HEK293 (cell line): ENCODE results near the gene METTL23.

Experiments used
- GFI1B ChIP-seq: fragments of 450-650 bp; formaldehyde crosslinking; IDR thresholded peaks from 2 replicates; pipeline ENCODE4 v1.5.1; 2016; ENCODE audit warnings: missing biosample characterization, missing genetic modification characterization
- GLI4 ChIP-seq: fragments of 450-650 bp; formaldehyde crosslinking; IDR thresholded peaks from 2 replicates; pipeline ENCODE4 v1.5.1; 2016; ENCODE audit warnings: missing biosample characterization, missing genetic modification characterization
- HOXC10 ChIP-seq: sonication (generic); formaldehyde crosslinking; IDR thresholded peaks from 2 replicates; pipeline ENCODE4 v1.8.1; 2023; ENCODE audit warnings: mild to moderate bottlenecking, missing genetic modification reagents
- KLF10 ChIP-seq: fragments of 450-650 bp; IDR thresholded peaks from 2 replicates; pipeline ENCODE4 v1.5.1; 2018; ENCODE audit warnings: missing biosample characterization, mild to moderate bottlenecking, missing genetic modification characterization
- KLF8 ChIP-seq: fragments of 450-650 bp; formaldehyde crosslinking; IDR thresholded peaks from 2 replicates; pipeline ENCODE4 v1.5.1; 2016; ENCODE audit warnings: missing biosample characterization, missing genetic modification characterization
- PATZ1 ChIP-seq: fragments of 450-650 bp; formaldehyde crosslinking; IDR thresholded peaks from 2 replicates; pipeline ENCODE4 v1.5.1; 2016; ENCODE audit warnings: missing biosample characterization, missing genetic modification characterization
- PRDM1 ChIP-seq: fragments of 450-650 bp; formaldehyde crosslinking; IDR thresholded peaks from 2 replicates; pipeline ENCODE4; 2016; ENCODE audit warnings: missing biosample characterization, missing genetic modification characterization
- REPIN1 ChIP-seq: fragments of 450-650 bp; formaldehyde crosslinking; IDR thresholded peaks from 2 replicates; pipeline ENCODE4 v1.5.1; 2017; ENCODE audit warnings: missing biosample characterization, missing genetic modification characterization, low read depth
- SCRT2 ChIP-seq: fragments of 450-650 bp; formaldehyde crosslinking; IDR thresholded peaks from 2 replicates; pipeline ENCODE4 v1.5.1; 2016; ENCODE audit warnings: missing biosample characterization, missing genetic modification characterization
- SETDB1 ChIP-seq: IDR thresholded peaks from one replicate; pipeline ENCODE4 v1.6.1; 2017; ENCODE audit warnings: mild to moderate bottlenecking, low read length, moderate library complexity, mixed read lengths; ENCODE audit not compliant: insufficient read length
- TSHZ1 ChIP-seq: fragments of 450-650 bp; formaldehyde crosslinking; IDR thresholded peaks from 2 replicates; pipeline ENCODE4 v1.5.1; 2016; ENCODE audit warnings: missing biosample characterization, missing genetic modification characterization, borderline replicate concordance
- YY1 ChIP-seq: fragments of 450-650 bp; formaldehyde crosslinking; IDR thresholded peaks from 2 replicates; pipeline ENCODE4 v1.5.1; 2018; ENCODE audit warnings: missing biosample characterization, missing genetic modification characterization
- YY2 ChIP-seq: fragments of 450-650 bp; formaldehyde crosslinking; IDR thresholded peaks from 2 replicates; pipeline ENCODE4 v1.5.1; 2016; ENCODE audit warnings: missing biosample characterization, missing genetic modification characterization
- ZBTB21 ChIP-seq: fragments of 450-650 bp; formaldehyde crosslinking; IDR thresholded peaks from 2 replicates; pipeline ENCODE4 v1.5.1; 2017; ENCODE audit warnings: missing biosample characterization, missing genetic modification characterization
- ZIC2 ChIP-seq: fragments of 450-650 bp; formaldehyde crosslinking; IDR thresholded peaks from 2 replicates; pipeline ENCODE4 v1.5.1; 2016; ENCODE audit warnings: missing biosample characterization, missing genetic modification characterization
- ZNF112 ChIP-seq: fragments of 450-650 bp; formaldehyde crosslinking; IDR thresholded peaks from 2 replicates; pipeline ENCODE4 v1.5.0; 2017; ENCODE audit warnings: missing biosample characterization, missing genetic modification characterization
- ZNF157 ChIP-seq: fragments of 450-650 bp; formaldehyde crosslinking; IDR thresholded peaks from 2 replicates; pipeline ENCODE4 v1.5.1; 2016; ENCODE audit warnings: missing biosample characterization, missing genetic modification characterization
- ZNF175 ChIP-seq: fragments of 450-650 bp; formaldehyde crosslinking; IDR thresholded peaks from 2 replicates; pipeline ENCODE4 v1.5.1; 2016; ENCODE audit warnings: missing biosample characterization, missing genetic modification characterization
- ZNF23 ChIP-seq: fragments of 450-650 bp; formaldehyde crosslinking; IDR thresholded peaks from 2 replicates; pipeline ENCODE4 v1.5.1; 2016; ENCODE audit warnings: missing biosample characterization, missing genetic modification characterization, borderline replicate concordance
- ZNF239 ChIP-seq: fragments of 450-650 bp; formaldehyde crosslinking; IDR thresholded peaks from 2 replicates; pipeline ENCODE4 v1.5.1; 2016; ENCODE audit warnings: missing biosample characterization, missing genetic modification characterization
- ZNF26 ChIP-seq: fragments of 450-650 bp; formaldehyde crosslinking; IDR thresholded peaks from 2 replicates; pipeline ENCODE4 v1.5.1; 2016; ENCODE audit warnings: missing biosample characterization, missing genetic modification characterization
- ZNF280C ChIP-seq: fragments of 450-650 bp; formaldehyde crosslinking; IDR thresholded peaks from 2 replicates; pipeline ENCODE4 v1.5.1; 2016; ENCODE audit warnings: missing biosample characterization, missing genetic modification characterization
- ZNF366 ChIP-seq: fragments of 450-650 bp; formaldehyde crosslinking; conservative IDR thresholded peaks from 2 replicates; pipeline ENCODE4 v1.5.1; 2016; ENCODE audit warnings: missing biosample characterization, missing genetic modification characterization
- ZNF416 ChIP-seq: fragments of 450-650 bp; formaldehyde crosslinking; IDR thresholded peaks from 2 replicates; pipeline ENCODE4 v1.5.1; 2016; ENCODE audit warnings: missing biosample characterization, missing genetic modification characterization
- ZNF423 ChIP-seq: fragments of 450-650 bp; formaldehyde crosslinking; IDR thresholded peaks from 2 replicates; pipeline ENCODE4 v1.5.1; 2016; ENCODE audit warnings: missing biosample characterization, missing genetic modification characterization
- ZNF529 ChIP-seq: fragments of 450-650 bp; formaldehyde crosslinking; IDR thresholded peaks from 2 replicates; pipeline ENCODE4 v1.5.1; 2017; ENCODE audit warnings: missing genetic modification characterization, missing biosample characterization; ENCODE audit not compliant: insufficient replicate concordance
- ZNF596 ChIP-seq: fragments of 450-650 bp; IDR thresholded peaks from 2 replicates; pipeline ENCODE4 v1.5.0; 2018; ENCODE audit warnings: missing biosample characterization, mild to moderate bottlenecking, missing genetic modification characterization, moderate library complexity
- ZNF629 ChIP-seq: fragments of 450-650 bp; formaldehyde crosslinking; IDR thresholded peaks from 2 replicates; pipeline ENCODE4 v1.5.1; 2017; ENCODE audit warnings: missing biosample characterization, missing genetic modification characterization
- ZNF654 ChIP-seq: fragments of 450-650 bp; formaldehyde crosslinking; IDR thresholded peaks from 2 replicates; pipeline ENCODE4 v1.5.1; 2016; ENCODE audit warnings: low read depth, missing biosample characterization, missing genetic modification characterization
- ZNF692 ChIP-seq: fragments of 450-650 bp; formaldehyde crosslinking; IDR thresholded peaks from 2 replicates; pipeline ENCODE4 v1.5.1; 2016; ENCODE audit warnings: missing biosample characterization, missing genetic modification characterization
- ZNF792 ChIP-seq: fragments of 450-650 bp; formaldehyde crosslinking; IDR thresholded peaks from 2 replicates; pipeline ENCODE4 v1.5.1; 2016; ENCODE audit warnings: missing biosample characterization, missing genetic modification characterization

Gene METTL23

GRCh38 chr17:76716146-76716838 lies 10.3 kb upstream of the METTL23 start (continued):
- TF ChIP-seq KLF8 (tag by site-specific recombination) (no peak), ZNF654 (tag by site-specific recombination) (no peak), YY1 (tag by site-specific recombination) (no peak), ZNF692 (tag by site-specific recombination) (no peak), ZNF423 (tag by site-specific recombination) (peak; percentile 89), ZNF280C (tag by site-specific recombination) (no peak), PATZ1 (tag by site-specific recombination) (peak; percentile 32), ZNF175 (tag by site-specific recombination) (no peak), ZNF23 (tag by site-specific recombination) (no peak), ZNF416 (no peak), ZNF366 (tag by site-specific recombination) (0 out of 2 replicates have a peak, but pooled peaks have one; percentile 60), SCRT2 (peak; percentile 97), YY2 (tag by site-specific recombination) (no peak), GLI4 (no peak), ZIC2 (tag by site-specific recombination) (peak; percentile 97), HOXC10 (CRISPR knock-in tag) (no peak), ZNF629 (tag by site-specific recombination) (peak; percentile 84), REPIN1 (no peak), ZBTB21 (tag by site-specific recombination) (0 out of 2 replicates have a peak, but pooled peaks have one; percentile 44), ZNF26 (tag by site-specific recombination) (no peak), ZNF792 (tag by site-specific recombination) (no peak), GFI1B (no peak), TSHZ1 (tag by site-specific recombination) (no peak), ZNF529 (tag by site-specific recombination) (no peak), ZNF239 (no peak), SETDB1 (no peak), PRDM1 (tag by site-specific recombination) (peak; percentile 47; the same call in 1 of the 2 replicates), ZNF596 (tag by site-specific recombination) (0 out of 2 replicates have a peak, but pooled peaks have one; percentile 5), ZNF112 (tag by site-specific recombination) (no peak), ZNF157 (tag by site-specific recombination) (no peak), KLF10 (tag by site-specific recombination) (peak; percentile 57)
